Measurements from ENCODE around the gene SOX5.
"Not testable (repeated sequence)": the region's sequence is repeated elsewhere in the genome, so short reads cannot be mapped to it uniquely, and the experiment has no call there.

- TF ChIP-seq EZH2phosphoT487 (IDR thresholded peaks at IDR 0.05; ENCODE audit: borderline replicate concordance); CTCF (conservative IDR thresholded peaks at IDR 0.05; ENCODE audit: low read length): not testable (repeated sequence)
These were observed 433.7 kb downstream of the SOX5 start for GRCh38 chr12:23515785-23516184.
